Natural killer cell (primary cell): ENCODE measurements around the gene CACNB4. TPM values are rescaled to one million over a fixed set of nuclear protein-coding genes. Genes with fewer than 3 reads are reported as not detected.

Experiments used
- ATAC-seq, 3 donors: fragments of 150-1000 bp in 2 of 3; fragments of 200-7000 bp in 1 of 3; cut with Tn5 transposase; 1 replicate in 1 of 3; 2 replicates in 2 of 3; pipeline ENCODE4 v1.10.0; 2021; ENCODE audit warnings: mild to moderate bottlenecking in 2 of 3, moderate library complexity in 2 of 3
- DNase-seq, 2 donors: peaks; one replicate each; pipeline versions ENCODE4 v3.0.0 to v3.0.0-alpha.2; 2013 to 2021; ENCODE audit warnings: mixed read lengths in 1 of 2
- H3K27ac ChIP-seq: one replicate; pipeline ENCODE4 v1.5.1; 2013; ENCODE audit warnings: mild to moderate bottlenecking, low read length
- H3K27me3 ChIP-seq: one replicate; pipeline ENCODE4 v1.6.1; 2013; ENCODE audit warnings: low read length; ENCODE audit not compliant: control insufficient read depth, insufficient read depth
- H3K36me3 ChIP-seq: one replicate; pipeline ENCODE4 v1.6.1; 2013; ENCODE audit warnings: low read length; ENCODE audit not compliant: control insufficient read depth, insufficient read depth
- H3K4me1 ChIP-seq: one replicate; pipeline ENCODE4 v1.6.1; 2013; ENCODE audit warnings: low read length; ENCODE audit not compliant: control insufficient read depth, insufficient read depth
- H3K4me3 ChIP-seq: one replicate; pipeline ENCODE4 v1.5.1; 2013; ENCODE audit warnings: low read length
- H3K9me3 ChIP-seq: one replicate; pipeline ENCODE4 v1.6.1; 2013; ENCODE audit warnings: low read length; ENCODE audit not compliant: control insufficient read depth, insufficient read depth
- H3K27ac Mint-ChIP-seq, 2 donors: one replicate each; pipeline ENCODE4 v1.8.0; 2022; ENCODE audit warnings: mild to moderate bottlenecking in 2 of 2, mixed read lengths in 2 of 2, moderate library complexity in 1 of 2
- H3K27me3 Mint-ChIP-seq, 2 donors: one replicate each; pipeline ENCODE4 v1.8.0; 2022; ENCODE audit warnings: low read depth in 2 of 2, mixed read lengths in 2 of 2
- H3K36me3 Mint-ChIP-seq: one replicate; pipeline ENCODE4 v1.8.0; 2022; ENCODE audit warnings: mixed read lengths
- H3K4me1 Mint-ChIP-seq, 2 donors: one replicate each; pipeline ENCODE4 v1.8.0; 2022; ENCODE audit warnings: mixed read lengths in 2 of 2
- H3K4me3 Mint-ChIP-seq: one replicate; pipeline ENCODE4 v1.8.0; 2022; ENCODE audit warnings: mild to moderate bottlenecking, moderate library complexity, mixed read lengths
- H3K9me3 Mint-ChIP-seq, 2 donors: one replicate each; pipeline ENCODE4 v1.8.0; 2022; ENCODE audit warnings: mixed read lengths in 2 of 2
- WGBS: methylation state at CpG from one replicate; pipeline ENCODE4 v1.1.7; 2013; ENCODE audit warnings: missing lambda C conversion rate; ENCODE audit not compliant: insufficient coverage; 5-methylcytosine and 5-hydroxymethylcytosine counted together
- intact Hi-C: fragments of 100-400 bp; cut with micrococcal nuclease; formaldehyde crosslinking; loops from one replicate; pipeline ENCODE4 v1.14.2; 2022
- total RNA-seq, 4 donors: library from RNA; stranded (reverse); fragments of 120-200 nt in 1 of 4; gene quantifications; one replicate each; pipeline versions ENCODE4 v1.2.3 to v1.2.4, GENCODE V29; 2013 to 2022
- TF ChIP-seq, protein P1 (sequence below): fragments of 200-600 bp; IDR thresholded peaks from one replicate; pipeline ENCODE4 v1.8.0; 2022; ENCODE audit warnings: antibody characterized with exemption

CACNB4 gene
- total RNA-seq, 3 donors from 2014 or later (not counting 1 experiment from before 2014, with no cell fraction given): 0.56 to 0.93 (median 0.73) TPM

DNA sequence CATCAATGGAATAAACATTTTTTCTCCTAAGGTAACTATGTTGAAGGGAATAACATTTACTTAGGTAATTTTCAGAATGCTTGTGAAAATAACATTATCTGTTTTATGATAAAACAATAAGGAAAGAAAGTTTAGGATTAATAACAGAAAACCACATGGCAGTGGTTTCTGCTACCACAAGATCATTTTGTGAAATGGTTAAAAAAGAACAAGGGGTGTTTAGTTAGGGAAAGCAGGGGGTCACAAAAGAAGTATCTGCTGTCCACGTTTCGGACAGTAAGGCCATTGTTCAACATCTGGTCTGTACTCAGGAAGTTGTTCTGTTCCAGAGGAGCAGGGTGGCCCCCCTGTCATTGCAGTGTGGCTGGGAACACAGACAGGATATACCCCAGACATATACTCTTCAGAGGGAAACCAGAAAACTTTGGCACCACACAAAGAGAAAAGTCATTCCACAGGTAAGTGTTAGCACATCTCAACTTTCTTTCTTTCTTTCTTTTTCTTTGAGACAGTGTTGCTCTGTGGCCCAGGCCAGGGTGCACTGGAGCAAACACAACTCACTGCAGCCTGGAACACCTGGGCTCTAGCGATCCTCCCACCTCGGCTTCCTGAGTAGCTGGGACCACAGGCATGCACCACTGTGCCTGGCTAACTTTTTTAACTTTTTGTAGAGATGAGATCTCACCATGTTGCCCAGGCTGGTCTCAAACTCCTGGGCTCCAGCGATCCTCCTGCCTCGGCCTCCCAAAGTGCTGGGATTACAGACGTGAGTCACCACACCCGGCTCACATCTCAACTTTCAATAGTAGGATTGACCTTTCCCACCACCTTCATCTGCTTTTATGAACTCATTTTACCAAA, 255.8 kb downstream of the CACNB4 start:
- no peak for DNase-seq
- TF ChIP-seq, protein P1, sequence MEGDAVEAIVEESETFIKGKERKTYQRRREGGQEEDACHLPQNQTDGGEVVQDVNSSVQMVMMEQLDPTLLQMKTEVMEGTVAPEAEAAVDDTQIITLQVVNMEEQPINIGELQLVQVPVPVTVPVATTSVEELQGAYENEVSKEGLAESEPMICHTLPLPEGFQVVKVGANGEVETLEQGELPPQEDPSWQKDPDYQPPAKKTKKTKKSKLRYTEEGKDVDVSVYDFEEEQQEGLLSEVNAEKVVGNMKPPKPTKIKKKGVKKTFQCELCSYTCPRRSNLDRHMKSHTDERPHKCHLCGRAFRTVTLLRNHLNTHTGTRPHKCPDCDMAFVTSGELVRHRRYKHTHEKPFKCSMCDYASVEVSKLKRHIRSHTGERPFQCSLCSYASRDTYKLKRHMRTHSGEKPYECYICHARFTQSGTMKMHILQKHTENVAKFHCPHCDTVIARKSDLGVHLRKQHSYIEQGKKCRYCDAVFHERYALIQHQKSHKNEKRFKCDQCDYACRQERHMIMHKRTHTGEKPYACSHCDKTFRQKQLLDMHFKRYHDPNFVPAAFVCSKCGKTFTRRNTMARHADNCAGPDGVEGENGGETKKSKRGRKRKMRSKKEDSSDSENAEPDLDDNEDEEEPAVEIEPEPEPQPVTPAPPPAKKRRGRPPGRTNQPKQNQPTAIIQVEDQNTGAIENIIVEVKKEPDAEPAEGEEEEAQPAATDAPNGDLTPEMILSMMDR: no peak
- no peak overlapping the region for H3K27ac Mint-ChIP-seq
- intact Hi-C loops: no loop called here
- ATAC-seq: no peak
- Histone ChIP-seq H3K4me1 (no peaks in the 10 kb centered on the region), H3K36me3 (no peaks in the 10 kb centered on the region), H3K4me3 (no peak overlapping the region), H3K27me3 (no peaks in the 10 kb centered on the region), H3K27ac (no peak overlapping the region), H3K9me3 (no peaks in the 10 kb centered on the region)
- WGBS: 68% methylated on average over 8 of the region's 8 CpGs
- H3K4me3 Mint-ChIP-seq: no peak overlapping the region
- H3K36me3 Mint-ChIP-seq: no peaks in the 10 kb centered on the region
- peaks cover 2 to 11% of the 10 kb centered on the region in 2 donors for H3K27me3 Mint-ChIP-seq
- H3K9me3 Mint-ChIP-seq: no peaks in the 10 kb centered on the region
- H3K4me1 Mint-ChIP-seq: no peaks in the 10 kb centered on the region

GRCh38 chr2:151841047-151841424, 257.8 kb downstream of the CACNB4 start:
- Histone ChIP-seq H3K36me3 (no peaks in the 10 kb centered on the region), H3K27ac (no peak overlapping the region), H3K4me3 (no peak overlapping the region), H3K4me1 (no peaks in the 10 kb centered on the region), H3K9me3 (no peaks in the 10 kb centered on the region), H3K27me3 (no peaks in the 10 kb centered on the region)
- 88% methylated on average over 2 of the region's 2 CpGs for WGBS
- H3K9me3 Mint-ChIP-seq: no peaks in the 10 kb centered on the region
- no peak for ATAC-seq
- TF ChIP-seq, protein P1: no peak
- H3K36me3 Mint-ChIP-seq: no peaks in the 10 kb centered on the region
- peaks cover 0 to 8% of the 10 kb centered on the region in 2 donors for H3K27me3 Mint-ChIP-seq
- H3K4me1 Mint-ChIP-seq: no peaks in the 10 kb centered on the region
- no peak overlapping the region for H3K27ac Mint-ChIP-seq
- intact Hi-C loops: no loop called here
- no peak overlapping the region for H3K4me3 Mint-ChIP-seq
- DNase-seq: no peak

DNA sequence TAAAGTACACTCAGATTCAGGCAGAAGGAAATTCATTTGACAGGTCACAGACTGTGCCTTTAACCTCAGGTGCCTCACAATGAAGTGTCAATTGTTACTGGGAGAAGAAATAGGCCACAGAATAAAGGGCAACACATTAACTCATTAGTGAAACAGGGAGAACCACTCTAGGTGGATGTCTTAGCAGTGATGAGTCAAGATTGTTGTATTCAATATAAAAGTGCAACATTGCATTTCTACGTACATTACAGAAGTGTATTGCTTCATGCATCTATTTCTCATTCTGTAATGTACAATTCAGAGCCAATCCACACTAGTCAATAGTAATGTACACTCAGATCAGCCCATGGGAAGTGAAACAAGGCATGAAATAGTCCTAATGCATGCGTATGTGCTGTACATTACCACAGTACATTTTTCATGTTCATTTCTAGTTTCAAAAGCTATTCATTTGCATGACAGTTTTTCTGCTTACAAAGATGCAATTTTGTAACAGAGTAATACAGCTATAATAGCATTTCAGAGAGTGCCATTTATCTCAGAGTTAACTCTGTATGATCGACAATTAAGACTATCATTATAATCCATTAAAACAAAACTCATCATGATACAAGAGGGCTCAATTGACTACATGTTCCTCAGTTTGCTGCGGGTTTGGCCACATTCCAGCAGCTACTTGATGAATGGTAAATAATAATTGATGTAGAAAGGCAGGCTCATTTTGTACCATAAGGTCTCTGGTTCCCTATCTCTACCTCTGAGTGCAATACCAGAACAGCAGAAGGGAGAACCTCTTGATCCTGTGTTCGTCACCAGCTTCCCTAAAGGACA, 258.4 kb downstream of the CACNB4 start:
- ATAC-seq (no peak), DNase-seq (no peak)
- Mint-ChIP-seq H3K36me3 (no peaks in the 10 kb centered on the region), H3K27ac (no peak overlapping the region), H3K4me3 (no peak overlapping the region), H3K27me3 (peaks cover 0 to 2% of the 10 kb centered on the region in 2 donors), H3K9me3 (no peaks in the 10 kb centered on the region), H3K4me1 (no peaks in the 10 kb centered on the region)
- TF ChIP-seq, protein P1: no peak
- no peak overlapping the region for H3K27ac ChIP-seq
- no peaks in the 10 kb centered on the region for H3K4me1 ChIP-seq
- no peaks in the 10 kb centered on the region for H3K9me3 ChIP-seq
- whole genome bisulfite sequencing: 84% methylated on average over 4 of the region's 5 CpGs
- intact Hi-C loops: no loop called here
- no peak overlapping the region for H3K4me3 ChIP-seq
- no peaks in the 10 kb centered on the region for H3K36me3 ChIP-seq
- H3K27me3 ChIP-seq: no peaks in the 10 kb centered on the region
